Measurements from ENCODE around the gene COL13A1. TPM values are rescaled to one million over a fixed set of nuclear protein-coding genes. Genes with fewer than 3 reads are reported as not detected.

COL13A1 gene
- total and polyA plus RNA-seq, 2 experiments from 2014 or later = 5.2 to 8.6 TPM

DNA sequence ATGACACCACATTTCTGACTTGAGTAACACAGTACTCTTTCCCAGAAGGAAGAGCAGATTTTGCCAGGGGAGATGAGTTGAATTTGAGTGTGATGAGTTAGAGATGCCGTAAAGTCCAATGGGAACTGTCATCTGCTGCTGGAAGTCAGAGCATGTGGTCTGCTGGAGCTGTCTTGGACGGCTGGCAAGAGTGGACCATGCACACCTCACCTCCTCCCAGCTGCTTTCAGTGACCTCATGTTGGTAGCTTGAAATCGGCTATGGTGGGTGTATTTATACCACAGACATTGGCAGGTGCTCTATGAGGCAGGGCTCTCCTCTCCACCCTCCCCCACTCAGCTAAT lies 82.3 kb downstream of the COL13A1 start (continued):
- TF ChIP-seq ZNF462 (CRISPR knock-in tag; IDR thresholded peaks at IDR 0.05) = no peak
- no peak for TF ChIP-seq JUNB (IDR thresholded peaks at IDR 0.05; ENCODE audit: unreplicated experiment)
- TF ChIP-seq CREB1 (CRISPR knock-in tag; IDR thresholded peaks at IDR 0.05; ENCODE audit: low read depth) = no peak
- TF ChIP-seq, protein P1, sequence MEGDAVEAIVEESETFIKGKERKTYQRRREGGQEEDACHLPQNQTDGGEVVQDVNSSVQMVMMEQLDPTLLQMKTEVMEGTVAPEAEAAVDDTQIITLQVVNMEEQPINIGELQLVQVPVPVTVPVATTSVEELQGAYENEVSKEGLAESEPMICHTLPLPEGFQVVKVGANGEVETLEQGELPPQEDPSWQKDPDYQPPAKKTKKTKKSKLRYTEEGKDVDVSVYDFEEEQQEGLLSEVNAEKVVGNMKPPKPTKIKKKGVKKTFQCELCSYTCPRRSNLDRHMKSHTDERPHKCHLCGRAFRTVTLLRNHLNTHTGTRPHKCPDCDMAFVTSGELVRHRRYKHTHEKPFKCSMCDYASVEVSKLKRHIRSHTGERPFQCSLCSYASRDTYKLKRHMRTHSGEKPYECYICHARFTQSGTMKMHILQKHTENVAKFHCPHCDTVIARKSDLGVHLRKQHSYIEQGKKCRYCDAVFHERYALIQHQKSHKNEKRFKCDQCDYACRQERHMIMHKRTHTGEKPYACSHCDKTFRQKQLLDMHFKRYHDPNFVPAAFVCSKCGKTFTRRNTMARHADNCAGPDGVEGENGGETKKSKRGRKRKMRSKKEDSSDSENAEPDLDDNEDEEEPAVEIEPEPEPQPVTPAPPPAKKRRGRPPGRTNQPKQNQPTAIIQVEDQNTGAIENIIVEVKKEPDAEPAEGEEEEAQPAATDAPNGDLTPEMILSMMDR (conservative IDR thresholded peaks at IDR 0.05; ENCODE audit: low read depth in 2 of 2) = no peak

GRCh38 chr10:69884686-69885085 lies 83.0 kb downstream of the COL13A1 start:
- Mint-ChIP-seq H3K27me3 (ENCODE audit: insufficient read depth, low read depth, poor library complexity) (peaks cover 7% of the 10 kb centered on the region), H3K36me3 (ENCODE audit: low read depth) (no peaks in the 10 kb centered on the region; the same call in 2 of the 3 replicates), H3K4me3 (no peak overlapping the region), H3K27ac (no peak overlapping the region), H3K9me3 (no peaks in the 10 kb centered on the region), H3K4me1 (peaks cover 32% of the 10 kb centered on the region)
- DNase-seq (ENCODE audit: low spot score) = no peak
- no peak overlapping the region for H2AFZ ChIP-seq
- no peaks in the 10 kb centered on the region for H4K20me1 ChIP-seq (replicated peaks; ENCODE audit: insufficient read depth)
- H3K9me2 ChIP-seq (ENCODE audit: insufficient read depth) = no peaks in the 10 kb centered on the region
- no peak for ATAC-seq
- H3K79me2 ChIP-seq (replicated peaks; ENCODE audit: insufficient read depth) = no peaks in the 10 kb centered on the region
- H3F3A ChIP-seq (replicated peaks; ENCODE audit: low read depth) = no peaks in the 10 kb centered on the region
- no peak overlapping the region for H3K4me3 ChIP-seq
- no peak overlapping the region for H3K27ac ChIP-seq (ENCODE audit: low read depth)
- peaks cover 13% of the 10 kb centered on the region for H3K4me1 ChIP-seq (ENCODE audit: insufficient read depth)
- no peaks in the 10 kb centered on the region for H3K36me3 ChIP-seq (ENCODE audit: insufficient read depth)
- no peaks in the 10 kb centered on the region for H3K27me3 ChIP-seq (ENCODE audit: insufficient read depth)
- no peak overlapping the region for H3K4me2 ChIP-seq
- TF ChIP-seq CREB1 (CRISPR knock-in tag; IDR thresholded peaks at IDR 0.05; ENCODE audit: low read depth) (no peak), REST (IDR thresholded peaks at IDR 0.05; ENCODE audit: unreplicated experiment) (no peak), EZH2phosphoT487 (IDR thresholded peaks at IDR 0.05; ENCODE audit: unreplicated experiment) (no peak), ZNF114 (CRISPR knock-in tag; IDR thresholded peaks at IDR 0.05) (no peak), EZH2 (IDR thresholded peaks at IDR 0.05; ENCODE audit: low read depth, unreplicated experiment) (no peak), NANOG (IDR thresholded peaks at IDR 0.05; ENCODE audit: borderline replicate concordance) (no peak), ETS1 (IDR thresholded peaks at IDR 0.05) (no peak)
- TF ChIP-seq, protein P1 (conservative IDR thresholded peaks at IDR 0.05; ENCODE audit: low read depth in 2 of 2) = no peak
